Transverse colon (tissue), 4 donors: ENCODE measurements around the gene AASDH. TPM values are rescaled to one million over a fixed set of nuclear protein-coding genes. Genes with fewer than 3 reads are reported as not detected.

Experiments
- DNase-seq: peaks from one replicate; pipeline ENCODE4 v3.0.0-alpha.2; 2019
- H3K27ac ChIP-seq, 4 donors: fragments of 200-600 bp; sonication (generic); 2 replicates each; pipeline ENCODE4 v1.5.1; 2016 to 2018; ENCODE audit warnings: inconsistent platforms in 4 of 4
- H3K27me3 ChIP-seq: fragments of 200-600 bp; sonication (generic); 2 replicates; pipeline ENCODE4 v1.5.1; 2017; ENCODE audit warnings: inconsistent platforms
- H3K36me3 ChIP-seq, 4 donors: fragments of 200-600 bp; sonication (generic); 2 replicates each; pipeline ENCODE4 v1.5.1; 2017 to 2019; ENCODE audit warnings: inconsistent platforms in 4 of 4
- H3K4me1 ChIP-seq, 4 donors: fragments of 200-600 bp; sonication (generic); 2 replicates each; pipeline ENCODE4 v1.5.1; 2017 to 2020; ENCODE audit warnings: inconsistent platforms in 4 of 4
- H3K4me3 ChIP-seq, 4 donors: fragments of 200-600 bp; sonication (generic); 1 replicate in 1 of 4; 2 replicates in 3 of 4; pipeline versions ENCODE4 v1.5.1 to v1.6.1; 2017 to 2019; ENCODE audit warnings: inconsistent platforms in 4 of 4
- H3K9me3 ChIP-seq, 2 donors: fragments of 200-600 bp; sonication (generic); 2 replicates each; pipeline ENCODE4 v1.5.1; 2017 to 2019; ENCODE audit warnings: inconsistent platforms in 2 of 2
- EP300 ChIP-seq: sonication (generic); formaldehyde crosslinking; IDR thresholded peaks from one replicate; pipeline ENCODE4 v1.6.1; 2017; ENCODE audit warnings: antibody characterized with exemption, low read depth
- POLR2A ChIP-seq: fragments of 450-650 bp; IDR thresholded peaks from one replicate; pipeline ENCODE4 v1.6.1; 2016; ENCODE audit warnings: antibody characterized with exemption, mild to moderate bottlenecking, moderate library complexity
- POLR2AphosphoS5 ChIP-seq, 3 donors: sonication (generic); formaldehyde crosslinking; IDR thresholded peaks; one replicate each; pipeline ENCODE4 v1.6.1; 2016; ENCODE audit warnings: antibody characterized with exemption in 3 of 3
- WGBS, 2 donors: methylation state at CpG; one replicate each; pipeline ENCODE4 v1.1.5; 2018; ENCODE audit warnings: low coverage in 1 of 2; 5-methylcytosine and 5-hydroxymethylcytosine counted together
- in situ Hi-C, 4 donors: fragments of 200-750 bp; cut with MboI; loops; one replicate each; pipeline versions ENCODE4 v1.15.0 to v1.15.1; 2017; ENCODE audit warnings: low sequenced_read_pairs in 3 of 4, low pct_ligation_motif_present in 1 of 4, low pct_unique_long_range_greater_than_20kb in 1 of 4
- intact Hi-C: fragments of 100-400 bp; cut with DNase I; formaldehyde crosslinking; loops from one replicate; pipeline ENCODE4 v1.15.1; 2023; ENCODE audit warnings: low total_unique reads
- total RNA-seq, 4 donors: library from RNA; depleted of rRNA; stranded (reverse); fragments of >200 nt; gene quantifications; one replicate each; pipeline ENCODE4 v1.1.0, GENCODE V29; 2016
- TF ChIP-seq, protein P1 (sequence below), 5 experiments: fragments of 200-600 bp in 3 of 5; fragments of 450-650 bp in 2 of 5; sonication (generic) in 3 of 5; IDR thresholded peaks; 1 replicate in 2 of 5; 2 replicates in 3 of 5; pipeline ENCODE4 v1.5.1; 2016 to 2017; ENCODE audit warnings: antibody characterized with exemption in 5 of 5, inconsistent platforms in 3 of 5, mild to moderate bottlenecking in 2 of 5, moderate library complexity in 1 of 5

The AASDH gene
- total RNA-seq, 4 donors from 2014 or later = 5.0 to 12.3 (median 7.6) TPM

DNA sequence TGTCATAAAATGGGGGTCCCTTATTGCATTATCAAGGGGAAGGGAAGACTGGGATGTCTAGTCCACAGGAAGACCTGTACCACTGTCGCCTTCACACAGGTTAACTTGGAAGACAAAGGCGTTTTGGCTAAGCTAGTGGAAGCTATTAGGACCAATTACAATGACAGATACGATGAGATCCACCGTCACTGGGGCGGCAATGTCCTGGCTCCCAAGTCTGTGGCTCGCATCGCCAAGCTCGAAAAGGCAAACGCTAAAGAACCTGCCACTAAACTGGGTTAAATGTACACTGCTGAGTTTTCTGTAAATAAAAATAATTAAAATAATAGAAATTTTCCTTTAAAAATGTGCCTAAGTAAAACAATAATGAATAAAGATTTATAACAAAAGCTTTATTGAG is 30.6 kb downstream of the AASDH start:
- no peaks in the 10 kb centered on the region for H3K27me3 ChIP-seq
- no peaks in the 10 kb centered on the region for H3K4me1 ChIP-seq
- H3K9me3 ChIP-seq = no peaks in the 10 kb centered on the region
- TF ChIP-seq, protein P1, sequence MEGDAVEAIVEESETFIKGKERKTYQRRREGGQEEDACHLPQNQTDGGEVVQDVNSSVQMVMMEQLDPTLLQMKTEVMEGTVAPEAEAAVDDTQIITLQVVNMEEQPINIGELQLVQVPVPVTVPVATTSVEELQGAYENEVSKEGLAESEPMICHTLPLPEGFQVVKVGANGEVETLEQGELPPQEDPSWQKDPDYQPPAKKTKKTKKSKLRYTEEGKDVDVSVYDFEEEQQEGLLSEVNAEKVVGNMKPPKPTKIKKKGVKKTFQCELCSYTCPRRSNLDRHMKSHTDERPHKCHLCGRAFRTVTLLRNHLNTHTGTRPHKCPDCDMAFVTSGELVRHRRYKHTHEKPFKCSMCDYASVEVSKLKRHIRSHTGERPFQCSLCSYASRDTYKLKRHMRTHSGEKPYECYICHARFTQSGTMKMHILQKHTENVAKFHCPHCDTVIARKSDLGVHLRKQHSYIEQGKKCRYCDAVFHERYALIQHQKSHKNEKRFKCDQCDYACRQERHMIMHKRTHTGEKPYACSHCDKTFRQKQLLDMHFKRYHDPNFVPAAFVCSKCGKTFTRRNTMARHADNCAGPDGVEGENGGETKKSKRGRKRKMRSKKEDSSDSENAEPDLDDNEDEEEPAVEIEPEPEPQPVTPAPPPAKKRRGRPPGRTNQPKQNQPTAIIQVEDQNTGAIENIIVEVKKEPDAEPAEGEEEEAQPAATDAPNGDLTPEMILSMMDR (IDR thresholded peaks at IDR 0.05) = no peak
- intact Hi-C loops (no loop called here), in situ Hi-C loops (no loop called here)
- no peak overlapping the region for H3K4me3 ChIP-seq
- no peak for DNase-seq
- WGBS, 2 donors = 99% methylated on average over 9 of the region's 9 CpGs
- no peak overlapping the region for H3K27ac ChIP-seq
- H3K36me3 ChIP-seq = peaks cover 0 to 6% (median 3%) of the 10 kb centered on the region in 4 donors

GRCh38 chr4:56348576-56348975 is 38.7 kb downstream of the AASDH start:
- no peaks in the 10 kb centered on the region for H3K9me3 ChIP-seq
- WGBS, 2 donors = 95 to 100% methylated on average over 1 to 3 of the region's 3 CpGs
- intact Hi-C loops = no loop called here
- H3K36me3 ChIP-seq = peaks cover 0 to 10% (median 2%) of the 10 kb centered on the region in 4 donors
- H3K27ac ChIP-seq = no peak overlapping the region
- in situ Hi-C loops = no loop called here
- no peaks in the 10 kb centered on the region for H3K27me3 ChIP-seq
- H3K4me3 ChIP-seq = no peak overlapping the region
- DNase-seq = no peak
- no peaks in the 10 kb centered on the region for H3K4me1 ChIP-seq
- TF ChIP-seq POLR2A = no peak
- TF ChIP-seq EP300 = no peak
- TF ChIP-seq POLR2AphosphoS5 (IDR thresholded peaks at IDR 0.05) = no peak
- TF ChIP-seq, protein P1 (IDR thresholded peaks at IDR 0.05) = no peak

DNA sequence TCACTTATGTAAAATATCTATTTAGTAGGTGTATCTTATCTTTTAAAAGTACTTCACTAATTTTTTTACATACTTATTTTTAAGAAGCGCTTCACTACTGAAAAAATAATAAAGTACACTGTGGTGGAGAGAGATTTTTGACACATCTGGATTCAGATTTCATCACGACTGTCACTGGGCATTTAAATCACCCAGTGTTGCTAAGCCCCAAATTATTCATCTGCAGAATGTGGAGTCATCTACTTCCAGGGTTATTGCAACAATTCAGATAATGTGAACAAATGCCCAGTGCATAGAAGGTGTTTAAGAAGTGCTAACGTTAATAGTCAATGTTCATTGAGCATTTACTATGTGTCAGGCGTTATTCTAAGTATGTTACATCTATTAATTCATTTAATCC is 41.8 kb downstream of the AASDH start:
- Histone ChIP-seq H3K4me3 (no peak overlapping the region), H3K9me3 (no peaks in the 10 kb centered on the region), H3K36me3 (peaks cover 0 to 10% (median 2%) of the 10 kb centered on the region in 4 donors), H3K27me3 (no peaks in the 10 kb centered on the region), H3K27ac (no peak overlapping the region), H3K4me1 (no peaks in the 10 kb centered on the region)
- TF ChIP-seq POLR2A (no peak), POLR2AphosphoS5 (IDR thresholded peaks at IDR 0.05) (no peak), EP300 (no peak)
- TF ChIP-seq, protein P1 (IDR thresholded peaks at IDR 0.05) = no peak
- WGBS, 2 donors = 96 to 97% methylated on average over 4 of the region's 4 CpGs
- DNase-seq = no peak
- intact Hi-C loops (no loop called here), in situ Hi-C loops (no loop called here)

DNA sequence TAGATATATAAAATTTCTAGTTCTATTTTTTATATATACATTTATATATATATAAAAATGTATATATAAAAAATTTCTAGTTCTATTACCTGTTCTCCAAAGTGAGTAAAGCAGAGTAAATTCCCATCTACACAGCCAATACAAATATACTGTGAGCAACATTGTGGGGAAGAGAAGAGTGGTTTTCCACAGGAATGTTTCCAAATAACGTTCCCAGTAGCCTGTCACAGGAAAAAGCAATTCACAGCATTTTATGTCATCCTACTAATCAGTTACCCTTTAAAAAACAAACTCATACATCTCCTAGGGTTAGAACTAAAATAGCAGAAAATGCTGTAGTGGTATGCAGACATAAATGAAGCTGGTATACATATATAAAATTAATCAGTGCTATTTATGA is 44.5 kb downstream of the AASDH start:
- peaks cover 0 to 3% (median 0%) of the 10 kb centered on the region in 4 donors for H3K36me3 ChIP-seq
- in situ Hi-C loops (no loop called here), intact Hi-C loops (no loop called here)
- H3K27me3 ChIP-seq = no peaks in the 10 kb centered on the region
- no peaks in the 10 kb centered on the region for H3K9me3 ChIP-seq
- WGBS, 2 donors = 52 to 75% methylated on average over 1 of the region's 1 CpG
- H3K27ac ChIP-seq = no peak overlapping the region
- H3K4me3 ChIP-seq = no peak overlapping the region
- no peak for DNase-seq
- TF ChIP-seq POLR2AphosphoS5 (IDR thresholded peaks at IDR 0.05) (no peak), POLR2A (no peak), EP300 (no peak)
- TF ChIP-seq, protein P1 (IDR thresholded peaks at IDR 0.05) = no peak
- H3K4me1 ChIP-seq = no peaks in the 10 kb centered on the region
